Endometrial microvascular endothelial cells (primary cell): ENCODE results near the gene AADACL4. TPM values are rescaled to one million over a fixed set of nuclear protein-coding genes. Genes with fewer than 3 reads are reported as not detected.
"Not testable (repeated sequence)": the region's sequence is repeated elsewhere in the genome, so short reads cannot be mapped to it uniquely, and the experiment has no call there.

Experiments used
- in situ Hi-C: cut with HindIII; loops from 2 replicates; pipeline ENCODE4 v1.10.0; 2017; ENCODE audit warnings: low sequenced_read_pairs, low pct_unique_long_range_greater_than_20kb; ENCODE audit errors: inconsistent ontology term
- total RNA-seq: library from RNA; depleted of rRNA; stranded (reverse); fragments of >200 nt; gene quantifications from one replicate; pipeline ENCODE4 v1.2.3, GENCODE V29; 2015; ENCODE audit errors: inconsistent ontology term

AADACL4 gene
- total RNA-seq, 1 donor from 2014 or later, result not detected

- in situ Hi-C loops, result not testable (repeated sequence)
These were observed 1.5 kb downstream of the AADACL4 start for GRCh38 chr1:12645401-12645800.

GRCh38 chr1:12648741-12649140 is 4.9 kb downstream of the AADACL4 start:
- in situ Hi-C loops, result no loop called here

- in situ Hi-C loops, result no loop called here
These were observed 6.1 kb downstream of the AADACL4 start for GRCh38 chr1:12649971-12650421.

GRCh38 chr1:12654004-12654567 is 10.2 kb downstream of the AADACL4 start:
- in situ Hi-C loops, result no loop called here

- in situ Hi-C loops, result no loop called here
These were observed 10.8 kb downstream of the AADACL4 start for GRCh38 chr1:12654657-12655056.

- in situ Hi-C loops, result no loop called here
These were observed 12.7 kb downstream of the AADACL4 start for GRCh38 chr1:12656575-12656974.

GRCh38 chr1:12657060-12657884 is 13.4 kb downstream of the AADACL4 start:
- in situ Hi-C loops, result no loop called here

- in situ Hi-C loops, result not testable (repeated sequence)
These were observed 14.1 kb downstream of the AADACL4 start for GRCh38 chr1:12657885-12658512.

- in situ Hi-C loops, result no loop called here
These were observed 14.9 kb downstream of the AADACL4 start for GRCh38 chr1:12658531-12659453.

GRCh38 chr1:12661606-12662219 is 17.8 kb downstream of the AADACL4 start:
- in situ Hi-C loops, result no loop called here

- in situ Hi-C loops, result no loop called here
These were observed 18.7 kb downstream of the AADACL4 start for GRCh38 chr1:12662556-12662955.

GRCh38 chr1:12665511-12665910 is 21.6 kb downstream of the AADACL4 start:
- in situ Hi-C loops, result no loop called here

- in situ Hi-C loops, result no loop called here
These were observed 22.4 kb downstream of the AADACL4 start for GRCh38 chr1:12666141-12666735.

GRCh38 chr1:12669529-12670068 is 25.7 kb downstream of the AADACL4 start:
- in situ Hi-C loops, result no loop called here

GRCh38 chr1:12674358-12674757 is 30.5 kb downstream of the AADACL4 start:
- in situ Hi-C loops, result no loop called here

GRCh38 chr1:12676122-12676521 is 32.2 kb downstream of the AADACL4 start:
- in situ Hi-C loops, result not testable (repeated sequence)

- in situ Hi-C loops, result no loop called here
These were observed 33.7 kb downstream of the AADACL4 start for GRCh38 chr1:12677565-12677964.

- in situ Hi-C loops, result no loop called here
These were observed 34.5 kb downstream of the AADACL4 start for GRCh38 chr1:12678350-12678749.
